Naive B cell (primary cell): Measurements from ENCODE around the gene CAMK4. TPM values are rescaled to one million over a fixed set of nuclear protein-coding genes. Genes with fewer than 3 reads are reported as not detected.
"Not testable (repeated sequence)": the region's sequence is repeated elsewhere in the genome, so short reads cannot be mapped to it uniquely, and the experiment has no call there.

Source experiments
- ATAC-seq, 2 donors: fragments of 150-1000 bp; cut with Tn5 transposase; 2 replicates each; pipeline ENCODE4 v1.10.0; 2021; ENCODE audit warnings: low read depth in 2 of 2, mild to moderate bottlenecking in 2 of 2, moderate library complexity in 2 of 2
- DNase-seq: peaks from one replicate; pipeline ENCODE4 v3.0.0; 2022
- H3K27ac Mint-ChIP-seq, 6 donors: one replicate each; pipeline ENCODE4 v1.8.0; 2020 to 2022; ENCODE audit warnings: mild to moderate bottlenecking in 6 of 6, mixed read lengths in 6 of 6, moderate library complexity in 5 of 6, inconsistent platforms in 2 of 6
- H3K27me3 Mint-ChIP-seq, 3 donors: one replicate each; pipeline ENCODE4 v1.8.0; 2021 to 2022; ENCODE audit warnings: mixed read lengths in 3 of 3, mild to moderate bottlenecking in 1 of 3
- H3K36me3 Mint-ChIP-seq, 2 donors: one replicate each; pipeline ENCODE4 v1.8.0; 2020 to 2022; ENCODE audit warnings: mixed read lengths in 2 of 2, inconsistent platforms in 1 of 2, mild to moderate bottlenecking in 1 of 2
- H3K4me1 Mint-ChIP-seq, 3 donors: one replicate each; pipeline ENCODE4 v1.8.0; 2020 to 2022; ENCODE audit warnings: mixed read lengths in 3 of 3, inconsistent platforms in 1 of 3, mild to moderate bottlenecking in 1 of 3, moderate library complexity in 1 of 3
- H3K4me3 Mint-ChIP-seq, 8 donors: one replicate each; pipeline ENCODE4 v1.8.0; 2020 to 2022; ENCODE audit warnings: mild to moderate bottlenecking in 8 of 8, mixed read lengths in 8 of 8, moderate library complexity in 8 of 8, inconsistent platforms in 2 of 8
- H3K9me3 Mint-ChIP-seq, 7 donors: one replicate each; pipeline ENCODE4 v1.8.0; 2020 to 2022; ENCODE audit warnings: mixed read lengths in 7 of 7, mild to moderate bottlenecking in 5 of 7, inconsistent platforms in 2 of 7, moderate library complexity in 1 of 7
- polyA plus RNA-seq, 6 donors: library from polyadenylated mRNA; unstranded; fragments of 300-500 nt; fragmentation: Illumina TruSeq; gene quantifications; one replicate each; pipeline ENCODE4 v1.2.3, GENCODE V29; 2021; ENCODE audit warnings: low read depth in 6 of 6

Gene CAMK4
- polyA plus RNA-seq, 6 donors from 2014 or later: 0.13 to 0.97 (median 0.59) TPM

DNA sequence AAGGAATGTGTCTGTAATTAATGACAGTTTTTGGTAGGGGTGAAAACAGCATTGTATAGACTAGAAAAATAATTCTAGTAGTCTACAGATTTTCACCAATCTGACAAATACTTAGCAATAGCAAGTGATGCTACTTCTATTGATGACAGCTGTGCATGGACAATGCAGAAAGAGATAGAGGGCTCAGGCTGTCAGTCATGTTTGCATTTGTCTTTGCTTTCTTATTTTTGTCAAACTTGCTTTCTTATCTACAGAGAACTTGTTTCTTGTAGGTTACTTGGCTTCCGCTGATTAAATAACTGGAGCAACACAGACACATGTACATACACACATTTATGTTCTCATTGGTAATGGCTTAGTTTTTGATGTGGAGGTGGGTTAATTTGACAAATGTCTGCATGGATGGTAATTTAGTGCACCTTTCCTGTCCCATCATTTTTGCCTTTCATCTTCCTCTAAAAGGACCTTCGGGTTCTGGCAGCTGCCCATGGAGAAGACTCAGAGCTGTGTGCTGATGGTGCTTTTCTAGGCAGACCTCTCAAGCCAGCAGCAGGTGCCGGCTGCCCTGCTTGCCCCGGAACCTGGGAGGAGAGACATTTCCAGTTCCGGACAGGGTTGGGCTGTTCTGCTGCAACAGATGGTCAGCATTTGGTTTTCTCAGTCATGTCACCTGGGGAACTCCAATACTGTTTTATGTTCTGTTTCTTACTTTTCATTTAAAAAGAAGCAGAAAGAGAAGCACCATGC, 28.8 kb downstream of the CAMK4 start:
- DNase-seq: no peak
- Mint-ChIP-seq H3K4me3 (no peak overlapping the region), H3K9me3 (peaks cover 0 to 5% (median 3%) of the 10 kb centered on the region in 7 donors), H3K27me3 (no peaks in the 10 kb centered on the region), H3K27ac (no peak overlapping the region), H3K4me1 (no peaks in the 10 kb centered on the region), H3K36me3 (no peaks in the 10 kb centered on the region)
- ATAC-seq: no peak

GRCh38 chr5:111254613-111255012, 30.4 kb downstream of the CAMK4 start:
- DNase-seq (no peak), ATAC-seq (peak; percentile 18 to 54)
- Mint-ChIP-seq H3K4me3 (no peak overlapping the region), H3K27ac (no peak overlapping the region), H3K4me1 (no peaks in the 10 kb centered on the region), H3K9me3 (peaks cover 0 to 10% (median 4%) of the 10 kb centered on the region in 7 donors), H3K27me3 (no peaks in the 10 kb centered on the region), H3K36me3 (no peaks in the 10 kb centered on the region)

- DNase-seq: no peak
- no peak overlapping the region for H3K4me3 Mint-ChIP-seq
- no peak overlapping the region for H3K27ac Mint-ChIP-seq
- ATAC-seq: no peak
- no peaks in the 10 kb centered on the region for H3K4me1 Mint-ChIP-seq
- H3K27me3 Mint-ChIP-seq: no peaks in the 10 kb centered on the region
- H3K36me3 Mint-ChIP-seq: no peaks in the 10 kb centered on the region
- H3K9me3 Mint-ChIP-seq: peaks cover 0 to 10% (median 4%) of the 10 kb centered on the region in 7 donors
Measured at GRCh38 chr5:111255169-111255568, 31.0 kb downstream of the CAMK4 start.

DNA sequence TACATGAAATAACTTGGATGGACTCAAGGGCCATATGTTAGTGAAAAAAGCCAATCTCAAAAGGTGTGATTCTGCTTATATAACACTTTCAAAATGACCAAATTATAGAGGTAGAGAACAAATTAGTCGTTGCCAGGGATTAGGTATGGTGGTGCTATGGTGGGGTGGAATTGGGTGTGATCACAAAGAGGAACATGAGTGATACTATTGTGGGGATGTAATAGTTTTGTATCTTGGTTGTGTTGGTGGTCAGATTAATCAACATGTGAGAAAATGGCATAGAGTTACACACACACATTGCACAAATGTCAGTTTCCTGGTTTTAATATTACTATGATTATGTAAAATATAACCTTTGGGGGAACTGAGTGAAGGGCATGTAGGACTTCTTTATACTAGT, 31.9 kb downstream of the CAMK4 start:
- H3K9me3 Mint-ChIP-seq: peaks cover 0 to 10% (median 4%) of the 10 kb centered on the region in 7 donors
- no peak overlapping the region for H3K4me3 Mint-ChIP-seq
- H3K27ac Mint-ChIP-seq: no peak overlapping the region
- H3K4me1 Mint-ChIP-seq: no peaks in the 10 kb centered on the region
- H3K36me3 Mint-ChIP-seq: no peaks in the 10 kb centered on the region
- no peak for ATAC-seq
- no peak for DNase-seq
- H3K27me3 Mint-ChIP-seq: no peaks in the 10 kb centered on the region

- not testable (repeated sequence) for H3K4me1 Mint-ChIP-seq, H3K9me3 Mint-ChIP-seq, H3K4me3 Mint-ChIP-seq, H3K36me3 Mint-ChIP-seq, H3K27me3 Mint-ChIP-seq, DNase-seq, H3K27ac Mint-ChIP-seq, ATAC-seq
Measured at GRCh38 chr5:111257610-111258009, 33.4 kb downstream of the CAMK4 start.

DNA sequence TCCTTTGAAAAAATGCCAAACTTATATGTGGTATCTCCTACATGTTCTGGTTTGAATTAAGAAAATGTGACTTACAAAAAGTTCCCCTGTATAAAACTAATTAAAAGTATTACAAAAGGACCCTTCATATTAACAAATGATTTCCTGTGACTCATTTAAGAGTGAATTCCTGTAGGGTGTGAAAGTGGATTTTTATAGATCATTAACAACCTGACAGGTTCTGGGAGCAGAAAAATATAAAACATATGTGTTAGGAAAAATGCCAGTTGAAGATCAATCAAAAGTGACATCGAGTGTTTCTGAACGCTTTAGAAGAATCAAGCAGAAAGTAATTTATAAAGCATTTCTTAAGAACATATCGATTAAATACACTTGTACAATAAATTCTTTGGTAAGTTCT, 35.5 kb downstream of the CAMK4 start:
- DNase-seq: no peak
- Mint-ChIP-seq H3K27ac (no peak overlapping the region), H3K36me3 (no peaks in the 10 kb centered on the region), H3K4me3 (no peak overlapping the region), H3K4me1 (no peaks in the 10 kb centered on the region), H3K9me3 (peaks cover 0 to 10% (median 4%) of the 10 kb centered on the region in 7 donors), H3K27me3 (no peaks in the 10 kb centered on the region)
- ATAC-seq: no peak

DNA sequence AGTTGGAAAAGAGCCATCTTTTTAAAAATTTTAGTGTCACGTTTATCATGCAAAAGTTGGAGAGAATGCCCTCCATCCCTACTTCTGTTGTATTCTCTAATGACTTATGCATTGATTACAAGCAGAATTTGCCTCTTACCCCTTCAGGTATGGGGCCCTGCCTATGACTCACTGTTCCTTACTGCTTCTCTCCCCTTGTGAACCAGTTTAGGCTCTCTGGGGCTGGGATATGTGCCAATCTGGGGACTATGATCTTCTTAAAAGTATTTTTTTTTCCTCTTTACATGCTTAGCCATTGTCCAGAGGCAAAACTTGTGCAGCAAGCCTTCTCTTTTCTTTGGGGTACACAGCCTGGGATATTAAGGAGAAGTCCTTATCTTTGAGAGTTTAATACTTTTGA, 37.4 kb downstream of the CAMK4 start:
- H3K4me1 Mint-ChIP-seq: no peaks in the 10 kb centered on the region
- no peak for DNase-seq
- no peak for ATAC-seq

GRCh38 chr5:111262153-111262552, 38.0 kb downstream of the CAMK4 start:
- no peak for DNase-seq
- H3K4me3 Mint-ChIP-seq: no peak overlapping the region
- no peak for ATAC-seq
- no peaks in the 10 kb centered on the region for H3K4me1 Mint-ChIP-seq
- H3K27me3 Mint-ChIP-seq: no peaks in the 10 kb centered on the region
- no peak overlapping the region for H3K27ac Mint-ChIP-seq
- no peaks in the 10 kb centered on the region for H3K36me3 Mint-ChIP-seq
- peaks cover 0 to 10% (median 4%) of the 10 kb centered on the region in 7 donors for H3K9me3 Mint-ChIP-seq

More for the DNA sequence above, 37.4 kb downstream of the CAMK4 start:
- no peaks in the 10 kb centered on the region for H3K27me3 Mint-ChIP-seq
- H3K36me3 Mint-ChIP-seq: no peaks in the 10 kb centered on the region
- H3K4me3 Mint-ChIP-seq: no peak overlapping the region
- H3K9me3 Mint-ChIP-seq: peaks cover 0 to 10% (median 4%) of the 10 kb centered on the region in 7 donors
- H3K27ac Mint-ChIP-seq: no peak overlapping the region

- Mint-ChIP-seq H3K27me3 (no peaks in the 10 kb centered on the region), H3K36me3 (no peaks in the 10 kb centered on the region), H3K27ac (no peak overlapping the region), H3K4me3 (no peak overlapping the region), H3K9me3 (peaks cover 0 to 7% (median 2%) of the 10 kb centered on the region in 7 donors), H3K4me1 (no peaks in the 10 kb centered on the region)
- ATAC-seq (no peak), DNase-seq (no peak)
Measured at GRCh38 chr5:111262815-111263214, 38.6 kb downstream of the CAMK4 start.

DNA sequence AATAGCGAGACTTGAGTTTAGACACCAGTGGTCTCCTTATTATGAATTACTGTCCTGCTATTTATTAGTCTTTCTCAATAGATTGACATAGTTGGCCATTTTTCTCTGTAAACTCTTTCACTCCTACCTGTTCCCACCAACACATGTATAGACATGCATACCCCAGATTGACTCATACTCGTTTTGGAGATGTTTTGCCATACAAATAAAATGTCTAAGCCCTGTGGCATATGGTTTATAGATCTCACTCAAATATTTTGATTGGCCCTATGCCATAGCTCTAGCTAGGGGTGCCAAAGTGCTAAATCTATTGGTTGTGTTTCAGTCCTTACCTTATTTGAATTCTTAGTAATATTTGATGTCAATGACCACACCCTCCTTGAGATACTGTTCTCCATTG, 42.3 kb downstream of the CAMK4 start:
- ATAC-seq: no peak
- Mint-ChIP-seq H3K4me3 (no peak overlapping the region), H3K27ac (no peak overlapping the region), H3K9me3 (peaks cover 0 to 5% (median 0%) of the 10 kb centered on the region in 7 donors), H3K27me3 (no peaks in the 10 kb centered on the region), H3K36me3 (no peaks in the 10 kb centered on the region), H3K4me1 (no peaks in the 10 kb centered on the region)
- DNase-seq: no peak

- Mint-ChIP-seq H3K36me3 (no peaks in the 10 kb centered on the region), H3K27me3 (no peaks in the 10 kb centered on the region), H3K4me1 (no peaks in the 10 kb centered on the region), H3K4me3 (no peak overlapping the region), H3K9me3 (peaks cover 0 to 5% (median 0%) of the 10 kb centered on the region in 7 donors), H3K27ac (no peak overlapping the region)
- ATAC-seq (no peak), DNase-seq (no peak)
Measured at GRCh38 chr5:111268300-111268699, 44.1 kb downstream of the CAMK4 start.

GRCh38 chr5:111271885-111272284, 47.7 kb downstream of the CAMK4 start:
- no peak overlapping the region for H3K27ac Mint-ChIP-seq
- ATAC-seq (no peak), DNase-seq (no peak)
- peaks cover 0 to 5% (median 0%) of the 10 kb centered on the region in 7 donors for H3K9me3 Mint-ChIP-seq
- H3K27me3 Mint-ChIP-seq: no peaks in the 10 kb centered on the region
- no peaks in the 10 kb centered on the region for H3K36me3 Mint-ChIP-seq
- no peak overlapping the region for H3K4me3 Mint-ChIP-seq
- H3K4me1 Mint-ChIP-seq: no peaks in the 10 kb centered on the region

- no peak for ATAC-seq
Measured at GRCh38 chr5:111277061-111277460, 52.9 kb downstream of the CAMK4 start.

GRCh38 chr5:111278858-111279504, 54.8 kb downstream of the CAMK4 start:
- Mint-ChIP-seq H3K36me3 (no peaks in the 10 kb centered on the region), H3K27me3 (no peaks in the 10 kb centered on the region), H3K4me1 (no peaks in the 10 kb centered on the region), H3K9me3 (no peaks in the 10 kb centered on the region), H3K27ac (peak overlapping the region in 2 of 6 donors; percentile 16 to 58), H3K4me3 (no peak overlapping the region)
- peak in 1 of 2 donors; percentile 65 for ATAC-seq
- DNase-seq: peak; percentile 42

More at GRCh38 chr5:111277061-111277460, 52.9 kb downstream of the CAMK4 start:
- Mint-ChIP-seq H3K4me3 (no peak overlapping the region), H3K27ac (no peak overlapping the region), H3K9me3 (no peaks in the 10 kb centered on the region), H3K4me1 (no peaks in the 10 kb centered on the region), H3K36me3 (no peaks in the 10 kb centered on the region), H3K27me3 (no peaks in the 10 kb centered on the region)
- DNase-seq: no peak
